Hepatocyte (in vitro differentiated cells): ENCODE measurements around the gene C11orf91. TPM values are rescaled to one million over a fixed set of nuclear protein-coding genes. Genes with fewer than 3 reads are reported as not detected.
A peak's percentile ranks its signal among the peaks of the same experiment; 100 is the strongest.

ENCODE experiments used
- DNase-seq: peaks from one replicate; pipeline ENCODE4 v3.0.0-alpha.2; 2016; ENCODE audit warnings: low spot score
- H2AFZ ChIP-seq: fragments of 200-600 bp; sonication (generic); 2 replicates; pipeline ENCODE4 v1.6.0; 2016; ENCODE audit warnings: antibody characterized with exemption, mild to moderate bottlenecking
- H3K27ac ChIP-seq: fragments of 200-600 bp; sonication (generic); 2 replicates; pipeline ENCODE4 v1.5.1; 2016; ENCODE audit warnings: mild to moderate bottlenecking
- H3K27me3 ChIP-seq: fragments of 200-600 bp; sonication (generic); 2 replicates; pipeline ENCODE4 v1.6.1; 2016
- H3K36me3 ChIP-seq: fragments of 200-600 bp; sonication (generic); replicated peaks from 2 replicates; pipeline ENCODE4 v1.5.1; 2016; ENCODE audit warnings: low read depth; ENCODE audit not compliant: insufficient read depth
- H3K4me1 ChIP-seq: fragments of 200-600 bp; sonication (generic); 2 replicates; pipeline ENCODE4 v1.5.1; 2016; ENCODE audit warnings: mild to moderate bottlenecking, moderate library complexity; ENCODE audit not compliant: insufficient read depth
- H3K4me2 ChIP-seq: fragments of 200-600 bp; sonication (generic); 2 replicates; pipeline ENCODE4 v1.6.0; 2016
- H3K4me3 ChIP-seq: fragments of 200-600 bp; sonication (generic); 2 replicates; pipeline ENCODE4 v1.5.1; 2016; ENCODE audit warnings: mild to moderate bottlenecking
- H3K79me2 ChIP-seq: fragments of 200-600 bp; sonication (generic); 2 replicates; pipeline ENCODE4 v1.6.0; 2017; ENCODE audit warnings: mild to moderate bottlenecking
- H3K9me2 ChIP-seq: fragments of 200-600 bp; sonication (generic); replicated peaks from 2 replicates; pipeline ENCODE4 v1.6.0; 2017; ENCODE audit warnings: mild to moderate bottlenecking; ENCODE audit not compliant: insufficient read depth
- H3K9me3 ChIP-seq: fragments of 200-600 bp; sonication (generic); 2 replicates; pipeline ENCODE4 v1.5.1; 2016; ENCODE audit warnings: low read depth, mild to moderate bottlenecking
- H4K20me1 ChIP-seq: fragments of 200-600 bp; sonication (generic); 2 replicates; pipeline ENCODE4 v1.6.0; 2016; ENCODE audit warnings: mild to moderate bottlenecking; ENCODE audit not compliant: insufficient read depth, poor library complexity, severe bottlenecking
- CTCF ChIP-seq: fragments of 200-600 bp; sonication (generic); IDR thresholded peaks from 2 replicates; pipeline ENCODE4 v1.5.1; 2016; ENCODE audit warnings: antibody characterized with exemption, mild to moderate bottlenecking; ENCODE audit not compliant: poor library complexity
- EZH2 ChIP-seq: fragments of 200-600 bp; sonication (generic); IDR thresholded peaks from 2 replicates; pipeline ENCODE4 v1.6.1; 2016; ENCODE audit warnings: antibody characterized with exemption, mild to moderate bottlenecking, borderline replicate concordance
- EZH2phosphoT487 ChIP-seq: fragments of 200-600 bp; sonication (generic); IDR thresholded peaks from one replicate; pipeline ENCODE4 v1.6.1; 2018; ENCODE audit warnings: antibody characterized with exemption, mild to moderate bottlenecking, low read depth, moderate library complexity; ENCODE audit not compliant: unreplicated experiment, severe bottlenecking
- WGBS: methylation state at CpG from one replicate; pipeline ENCODE4 v1.1.6; 2016; ENCODE audit warnings: low lambda C conversion rate; ENCODE audit errors: missing lambda C conversion rate; 5-methylcytosine and 5-hydroxymethylcytosine counted together
- polyA plus RNA-seq: library from polyadenylated mRNA; unstranded; fragments of >200 nt; fragmentation: Nextera tagmentation; extraction: Ambion mirVana; gene quantifications from 2 replicates; pipeline ENCODE4 v1.2.1, GENCODE V29; 2016
- total RNA-seq: library from RNA; depleted of rRNA; stranded (reverse); fragments of >200 nt; gene quantifications from 2 replicates; pipeline ENCODE4 v1.2.3, GENCODE V29; 2014

The C11orf91 gene
- total and polyA plus RNA-seq, 2 experiments from 2014 or later, result not detected

DNA sequence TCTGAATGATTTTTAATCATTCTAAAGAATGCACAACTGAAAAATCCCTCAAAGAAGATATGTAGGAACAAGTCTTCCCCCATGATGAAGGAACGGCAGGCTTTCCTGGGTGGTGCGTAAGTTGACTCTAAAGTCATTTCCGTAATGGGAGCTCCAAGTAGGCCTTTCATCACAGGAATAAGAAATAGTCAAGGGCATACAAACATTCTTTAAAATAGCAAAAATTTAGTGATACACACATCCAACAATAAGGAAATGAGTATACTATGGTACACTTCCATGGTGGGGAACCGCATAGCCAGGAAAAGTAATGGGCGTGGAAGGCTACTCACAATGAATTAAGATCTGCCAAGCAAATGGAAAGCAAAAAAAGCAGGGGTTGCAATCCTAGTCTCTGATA is 24.9 kb upstream of the C11orf91 start:
- TF ChIP-seq EZH2phosphoT487 (no peak), EZH2 (no peak), CTCF (no peak)
- H3K9me2 ChIP-seq, result no peaks in the 10 kb centered on the region
- H3K9me3 ChIP-seq, result no peaks in the 10 kb centered on the region
- WGBS, result 95% methylated on average over 5 of the region's 5 CpGs
- no peak overlapping the region for H3K4me3 ChIP-seq
- peaks cover 90% of the 10 kb centered on the region for H3K79me2 ChIP-seq
- no peak for DNase-seq
- no peak overlapping the region for H3K4me2 ChIP-seq
- no peak overlapping the region for H3K27ac ChIP-seq
- H3K36me3 ChIP-seq, result no peaks in the 10 kb centered on the region
- peaks cover 29% of the 10 kb centered on the region for H4K20me1 ChIP-seq
- peaks cover 23% of the 10 kb centered on the region for H3K4me1 ChIP-seq
- H3K27me3 ChIP-seq, result no peaks in the 10 kb centered on the region
- H2AFZ ChIP-seq, result no peak overlapping the region

GRCh38 chr11:33724644-33725035 is 24.0 kb upstream of the C11orf91 start:
- Histone ChIP-seq H3K4me3 (no peak overlapping the region), H2AFZ (no peak overlapping the region), H3K27ac (peak overlapping the region; percentile 87), H3K27me3 (no peaks in the 10 kb centered on the region), H3K9me3 (no peaks in the 10 kb centered on the region), H3K79me2 (peaks cover 89% of the 10 kb centered on the region), H3K4me1 (peaks cover 23% of the 10 kb centered on the region), H3K4me2 (no peak overlapping the region), H3K36me3 (no peaks in the 10 kb centered on the region), H4K20me1 (peaks cover 23% of the 10 kb centered on the region), H3K9me2 (no peaks in the 10 kb centered on the region)
- TF ChIP-seq EZH2 (no peak), EZH2phosphoT487 (no peak), CTCF (no peak)
- no peak for DNase-seq
- 83% methylated on average over 4 of the region's 4 CpGs for WGBS

- no peaks in the 10 kb centered on the region for H3K27me3 ChIP-seq
- no peak overlapping the region for H2AFZ ChIP-seq
- H3K4me3 ChIP-seq, result no peak overlapping the region
- H3K4me1 ChIP-seq, result peaks cover 23% of the 10 kb centered on the region
- no peaks in the 10 kb centered on the region for H3K9me3 ChIP-seq
- peak overlapping the region; percentile 87 for H3K27ac ChIP-seq
- H4K20me1 ChIP-seq, result peaks cover 23% of the 10 kb centered on the region
- peak overlapping the region; percentile 31 for H3K4me2 ChIP-seq
- DNase-seq, result peak; percentile 47
- 71% methylated on average over 6 of the region's 6 CpGs for WGBS
- peaks cover 84% of the 10 kb centered on the region for H3K79me2 ChIP-seq
- H3K36me3 ChIP-seq, result no peaks in the 10 kb centered on the region
- H3K9me2 ChIP-seq, result no peaks in the 10 kb centered on the region
- TF ChIP-seq EZH2phosphoT487 (no peak), EZH2 (no peak), CTCF (no peak)
Observed at GRCh38 chr11:33723238-33723881, 22.7 kb upstream of the C11orf91 start.
